Astrocyte (in vitro differentiated cells and primary cell): ENCODE results near the gene NDUFS2. TPM values are rescaled to one million over a fixed set of nuclear protein-coding genes. Genes with fewer than 3 reads are reported as not detected.
A peak's percentile ranks its signal among the peaks of the same experiment; 100 is the strongest.

Experiments used
- DNase-seq: peaks from one replicate; pipeline ENCODE4 v3.0.0-alpha.2; 2010; ENCODE audit warnings: low read depth
- FAIRE-seq: peaks from 2 replicates; lab custom pipeline; 2011; peaks lifted over from hg19 to GRCh38; lab: Jason Lieb, UNC
- H2AFZ ChIP-seq: 2 replicates; pipeline ENCODE4 v1.6.0; 2012; ENCODE audit warnings: low read depth, low read length, inconsistent platforms
- H3K27ac ChIP-seq: 2 replicates; pipeline ENCODE4 v1.5.1; 2011; ENCODE audit warnings: low read depth, low read length, inconsistent platforms
- H3K27me3 ChIP-seq: 2 replicates; pipeline ENCODE4 v1.6.0; 2011; ENCODE audit warnings: low read length, inconsistent platforms; ENCODE audit not compliant: insufficient read depth
- H3K36me3 ChIP-seq: 2 replicates; pipeline ENCODE4 v1.5.1; 2011; ENCODE audit warnings: low read length, inconsistent platforms; ENCODE audit not compliant: insufficient read depth
- H3K4me1 ChIP-seq: 2 replicates; pipeline ENCODE4 v1.5.1; 2011; ENCODE audit warnings: low read length, inconsistent platforms; ENCODE audit not compliant: insufficient read depth
- H3K4me2 ChIP-seq: 2 replicates; pipeline ENCODE4 v1.6.0; 2012; ENCODE audit warnings: low read length, inconsistent platforms
- H3K4me3 ChIP-seq: 2 replicates; pipeline ENCODE4 v1.5.1; 2011; ENCODE audit warnings: low read depth, mild to moderate bottlenecking, low read length, inconsistent platforms; ENCODE audit not compliant: insufficient read depth
- H3K79me2 ChIP-seq: 2 replicates; pipeline ENCODE4 v1.6.0; 2012; ENCODE audit warnings: mild to moderate bottlenecking, low read length, inconsistent platforms; ENCODE audit not compliant: insufficient read depth
- H3K9ac ChIP-seq: 2 replicates; pipeline ENCODE4 v1.6.0; 2012; ENCODE audit warnings: mild to moderate bottlenecking, low read length, inconsistent platforms
- H3K9me3 ChIP-seq: 2 replicates; pipeline ENCODE4 v1.5.1; 2012; ENCODE audit warnings: low read depth, mild to moderate bottlenecking, low read length, inconsistent platforms; ENCODE audit not compliant: insufficient read depth
- H4K20me1 ChIP-seq: 2 replicates; pipeline ENCODE4 v1.6.0; 2012; ENCODE audit warnings: low read length, inconsistent platforms; ENCODE audit not compliant: insufficient read depth
- H3K27ac Mint-ChIP-seq: one replicate; pipeline ENCODE4 v1.8.0; 2021; ENCODE audit warnings: mild to moderate bottlenecking, mixed read lengths; ENCODE audit not compliant: unreplicated experiment
- H3K27me3 Mint-ChIP-seq: one replicate; pipeline ENCODE4 v1.8.0; 2021; ENCODE audit warnings: low read depth, mixed read lengths; ENCODE audit not compliant: unreplicated experiment
- H3K36me3 Mint-ChIP-seq: one replicate; pipeline ENCODE4 v1.8.0; 2021; ENCODE audit warnings: low read depth, mixed read lengths; ENCODE audit not compliant: unreplicated experiment
- H3K4me1 Mint-ChIP-seq: one replicate; pipeline ENCODE4 v1.8.0; 2021; ENCODE audit warnings: low read depth, mixed read lengths; ENCODE audit not compliant: unreplicated experiment
- H3K4me3 Mint-ChIP-seq: one replicate; pipeline ENCODE4 v1.8.0; 2021; ENCODE audit warnings: mild to moderate bottlenecking, moderate library complexity, mixed read lengths; ENCODE audit not compliant: unreplicated experiment
- H3K9me3 Mint-ChIP-seq: one replicate; pipeline ENCODE4 v1.8.0; 2021; ENCODE audit warnings: mild to moderate bottlenecking, mixed read lengths; ENCODE audit not compliant: unreplicated experiment
- CTCF ChIP-seq: IDR thresholded peaks from 2 replicates; pipeline ENCODE4 v1.5.1; 2011; ENCODE audit warnings: low read depth, mild to moderate bottlenecking, inconsistent platforms, low read length, moderate library complexity; ENCODE audit not compliant: insufficient read depth
- EZH2 ChIP-seq: IDR thresholded peaks from 2 replicates; pipeline ENCODE4 v1.6.1; 2012; ENCODE audit warnings: mild to moderate bottlenecking, low read length, inconsistent platforms; ENCODE audit not compliant: insufficient read depth
- total RNA-seq: library from RNA; stranded (reverse); gene quantifications from 2 replicates; pipeline ENCODE4 v1.2.1, GENCODE V29; 2021

The NDUFS2 gene
- total RNA-seq, 1 donor from 2014 or later: 59.9 TPM

DNA sequence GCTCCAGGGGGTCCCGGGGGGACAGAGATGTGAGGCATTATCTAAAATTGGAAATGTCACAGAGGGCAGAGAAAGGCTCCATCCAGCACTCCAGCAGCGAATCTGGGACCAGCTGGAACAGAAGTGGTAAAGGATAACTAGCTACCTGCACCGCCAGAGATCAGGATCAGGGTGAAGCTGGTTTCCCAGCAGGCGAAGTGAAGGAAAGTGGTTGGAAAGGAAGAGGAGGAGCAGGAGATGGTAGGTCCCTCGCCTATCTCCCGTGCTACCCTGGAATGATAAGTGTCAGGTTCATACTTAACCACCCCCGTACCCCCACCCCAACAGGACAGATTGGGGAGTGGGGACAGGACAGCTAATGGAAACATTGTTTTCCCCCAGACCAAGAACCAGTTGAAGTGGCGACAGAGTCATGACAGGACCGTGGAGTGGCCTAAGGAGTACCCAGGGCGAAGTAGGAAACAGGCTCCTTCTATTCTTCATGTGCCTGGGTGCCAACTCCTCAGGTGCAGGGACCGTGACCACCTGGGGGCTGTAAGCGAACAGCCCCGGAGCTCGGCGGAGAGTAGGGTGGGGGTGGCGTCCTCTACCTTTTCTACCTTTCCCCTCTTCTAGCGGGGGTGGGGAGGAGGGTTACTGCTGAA, 25.6 kb upstream of the NDUFS2 start:
- Mint-ChIP-seq H3K36me3 (peaks cover 39% of the 10 kb centered on the region), H3K27ac (peak overlapping the region; percentile 98), H3K4me3 (peak overlapping the region; percentile 99), H3K9me3 (no peaks in the 10 kb centered on the region), H3K27me3 (no peaks in the 10 kb centered on the region), H3K4me1 (peaks cover 21% of the 10 kb centered on the region)
- H3K4me1 ChIP-seq: peaks cover 23% of the 10 kb centered on the region
- H3K9ac ChIP-seq: peak overlapping the region; percentile 98
- peaks cover 19% of the 10 kb centered on the region for H3K79me2 ChIP-seq
- H3K36me3 ChIP-seq: peaks cover 14% of the 10 kb centered on the region
- peak overlapping the region; percentile 100 for H2AFZ ChIP-seq
- peaks cover 11% of the 10 kb centered on the region for H4K20me1 ChIP-seq
- peak overlapping the region; percentile 91 for H3K4me3 ChIP-seq
- TF ChIP-seq CTCF (no peak), EZH2 (no peak)
- no peak for DNase-seq
- H3K27ac ChIP-seq: peak overlapping the region; percentile 91
- FAIRE-seq: no peak
- H3K4me2 ChIP-seq: peak overlapping the region; percentile 100
- no peaks in the 10 kb centered on the region for H3K9me3 ChIP-seq
- H3K27me3 ChIP-seq: no peaks in the 10 kb centered on the region

GRCh38 chr1:161177112-161177935, 24.8 kb upstream of the NDUFS2 start, which contains the start of gene B4GALT3:
B4GALT3 (minus strand) TSS chr1:161177507; CDS start chr1:161176060, 1,447 bp downstream.
- H3K4me1 ChIP-seq: peaks cover 26% of the 10 kb centered on the region
- peaks cover 8% of the 10 kb centered on the region for H3K36me3 ChIP-seq
- peak within 1 kb of the TSS; percentile 100 for H2AFZ ChIP-seq
- H3K27ac Mint-ChIP-seq: peak within 1 kb of the TSS; percentile 98
- FAIRE-seq: no peak
- TF ChIP-seq EZH2 (no peak), CTCF (no peak)
- H4K20me1 ChIP-seq: peaks cover 10% of the 10 kb centered on the region
- H3K9me3 ChIP-seq: no peaks in the 10 kb centered on the region
- H3K27me3 Mint-ChIP-seq: no peaks in the 10 kb centered on the region
- peak within 1 kb of the TSS; percentile 91 for H3K27ac ChIP-seq
- H3K9ac ChIP-seq: peak within 1 kb of the TSS; percentile 98
- peak within 1 kb of the TSS; percentile 99 for H3K4me3 Mint-ChIP-seq
- H3K27me3 ChIP-seq: no peaks in the 10 kb centered on the region
- H3K9me3 Mint-ChIP-seq: no peaks in the 10 kb centered on the region
- DNase-seq: peak; percentile 46
- peaks cover 19% of the 10 kb centered on the region for H3K79me2 ChIP-seq
- peaks cover 25% of the 10 kb centered on the region for H3K4me1 Mint-ChIP-seq
- peak within 1 kb of the TSS; percentile 100 for H3K4me2 ChIP-seq
- H3K4me3 ChIP-seq: peak within 1 kb of the TSS; percentile 91
- peaks cover 32% of the 10 kb centered on the region for H3K36me3 Mint-ChIP-seq
